ENCODE data around the gene RFLNA.

- TF ChIP-seq CTCF (conservative IDR thresholded peaks at IDR 0.05) (no peak), ZFX (IDR thresholded peaks at IDR 0.05) (no peak)
Observed at GRCh38 chr12:124336184-124336437, 41.2 kb downstream of the RFLNA start.
